NCI-H1417 (cell line): ENCODE data around the gene KAT7.
A peak's percentile ranks its signal among the peaks of the same experiment; 100 is the strongest.

Source experiments
- DNase-seq, 3 experiments: peaks; one replicate each; lab custom pipeline; 2025; lab: John Stamatoyannopoulos, UW

KAT7 gene

GRCh38 chr17:49760932-49761558 lies 27.4 kb upstream of the KAT7 start:
- no peak for DNase-seq

GRCh38 chr17:49762151-49762941 lies 26.1 kb upstream of the KAT7 start:
- no peak for DNase-seq

- DNase-seq = peak; percentile 97 to 99 (median 98)
These were observed 24.5 kb upstream of the KAT7 start, which contains the start of gene FAM117A for GRCh38 chr17:49763735-49764558. FAM117A (minus strand) TSS chr17:49764131; CDS start chr17:49764087, 44 bp downstream.

DNA sequence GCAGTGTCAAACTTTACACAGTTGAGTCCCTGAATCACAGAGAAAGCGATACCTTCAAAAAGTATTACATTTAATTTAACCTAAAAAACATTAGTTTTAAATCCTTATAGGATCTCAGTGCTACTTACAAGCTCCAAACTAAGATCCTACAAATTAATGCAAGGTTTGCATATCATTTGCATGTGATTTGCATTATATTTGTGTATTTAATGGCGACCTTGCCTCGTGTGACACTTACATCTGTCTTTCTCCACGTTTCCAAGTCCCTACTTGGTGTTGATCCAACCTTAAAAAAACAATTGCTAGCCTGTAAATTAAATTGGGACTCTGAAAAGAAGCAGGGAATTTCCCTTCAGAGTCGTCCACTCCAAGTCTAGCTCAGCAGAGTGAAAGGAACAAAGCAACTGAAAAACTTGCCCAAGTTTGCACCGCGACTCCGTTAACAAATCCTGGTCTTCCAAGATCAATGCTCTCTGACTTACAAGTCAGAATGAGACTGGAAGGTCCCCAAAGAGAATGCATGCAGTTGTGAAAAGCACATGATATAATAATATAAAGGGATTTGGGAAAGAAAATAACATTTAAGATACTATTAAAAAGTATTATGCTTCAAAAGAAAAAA lies 23.8 kb upstream of the KAT7 start:
- DNase-seq = peak in 1 of 3 experiments; percentile 40

DNA sequence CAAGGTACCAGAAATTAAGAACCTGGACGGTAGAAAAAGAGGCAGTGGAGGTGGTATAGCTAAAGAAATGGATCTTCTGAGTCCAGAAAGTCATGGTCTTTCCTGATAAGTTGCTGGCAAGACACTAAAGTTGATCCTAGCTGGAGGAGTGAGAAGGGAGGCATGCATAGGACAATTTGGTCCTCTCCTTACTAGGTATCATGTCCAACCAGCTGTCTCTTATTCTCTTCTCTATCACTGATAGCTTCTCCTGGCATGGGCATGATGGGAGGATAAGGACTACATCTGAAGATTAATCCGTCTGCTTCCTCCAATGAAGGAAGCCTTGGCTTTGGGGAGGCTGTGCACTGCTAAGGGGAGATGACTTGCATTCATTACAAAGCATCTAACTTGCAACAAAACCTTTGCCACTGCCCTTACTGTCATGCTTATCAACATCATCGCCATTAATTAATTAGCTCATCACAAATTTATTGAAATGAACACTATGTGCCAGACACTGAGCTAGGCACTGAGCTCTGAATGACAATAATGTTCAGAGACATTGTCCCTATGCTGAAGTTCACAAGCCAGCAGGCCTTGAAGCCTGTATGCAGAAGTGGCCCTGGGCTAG lies 21.5 kb upstream of the KAT7 start:
- DNase-seq = no peak

DNA sequence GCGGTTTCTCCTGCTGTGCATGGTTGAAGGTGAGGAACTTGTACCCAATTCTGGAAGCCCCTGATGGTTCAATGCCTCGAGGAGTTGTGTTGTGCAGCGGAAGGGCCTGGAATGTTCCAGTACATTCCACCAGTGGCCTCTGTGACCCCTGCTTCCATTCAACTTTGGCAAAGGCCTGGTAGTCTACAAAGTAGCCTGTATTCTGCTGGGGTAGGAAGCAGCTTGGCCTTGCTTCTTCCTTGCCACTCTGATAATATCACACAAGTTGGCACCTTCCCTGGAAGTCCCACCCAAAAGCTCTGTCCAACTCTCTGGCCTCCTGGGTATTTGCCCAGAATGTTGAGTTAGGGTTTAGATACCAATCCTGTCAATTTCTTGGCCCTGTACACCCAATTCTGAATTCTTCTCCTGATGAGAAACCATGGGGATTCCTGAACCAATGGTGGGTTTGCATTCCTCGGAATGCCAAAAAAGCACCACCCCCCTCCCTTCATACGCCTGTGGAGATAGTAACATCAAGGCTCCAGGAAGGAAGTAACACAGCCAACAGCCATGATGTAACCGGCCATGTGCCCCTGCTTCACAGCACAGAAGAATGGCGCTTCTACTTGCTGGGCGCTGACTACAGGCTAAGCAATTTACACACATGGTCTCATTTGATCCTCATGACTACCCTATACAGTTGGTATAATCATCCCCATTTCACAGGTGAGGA lies 12.8 kb upstream of the KAT7 start:
- DNase-seq = no peak

DNA sequence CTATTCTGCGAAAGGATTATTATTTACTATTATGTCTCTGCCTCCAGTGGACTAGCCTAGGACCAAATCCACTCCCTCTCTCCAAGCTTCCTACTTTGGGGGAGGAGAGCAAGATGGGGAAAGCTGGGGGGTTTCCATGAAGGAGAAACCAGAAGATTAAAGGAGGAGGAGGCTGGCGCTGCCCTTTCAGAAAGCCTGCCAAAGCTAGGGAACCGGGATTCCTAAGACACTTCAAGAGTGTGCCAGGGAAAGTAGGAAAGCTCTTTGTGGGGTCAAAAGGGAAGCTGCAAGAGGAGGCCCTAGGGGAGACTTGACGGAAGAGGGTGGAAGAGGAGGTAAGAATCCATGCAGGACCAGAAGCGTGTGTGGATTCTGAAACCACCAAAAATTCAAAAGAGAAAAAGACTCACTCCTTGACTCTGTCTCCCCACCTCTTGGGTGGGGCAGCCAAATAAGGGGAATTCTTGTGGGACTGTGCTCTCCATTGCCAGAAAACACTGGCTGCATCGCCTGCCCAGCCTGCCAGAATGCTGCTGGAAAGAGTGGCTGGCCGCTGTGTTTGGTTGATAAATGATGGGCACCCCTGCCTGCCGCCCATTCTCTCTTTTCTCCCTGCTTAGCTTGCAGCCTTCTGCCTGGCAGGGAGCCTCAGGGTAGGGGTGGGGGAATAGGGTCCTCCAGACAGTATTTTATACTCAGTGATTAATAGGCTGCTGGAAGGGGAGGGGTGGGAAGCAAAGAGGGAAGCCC lies 11.8 kb upstream of the KAT7 start:
- DNase-seq = no peak

- DNase-seq = no peak
These were observed 10.9 kb upstream of the KAT7 start for GRCh38 chr17:49777563-49777962.

GRCh38 chr17:49779156-49779738 lies 9.2 kb upstream of the KAT7 start:
- no peak for DNase-seq

- DNase-seq = peak; percentile 6 to 66 (median 22)
These were observed 8.7 kb upstream of the KAT7 start for GRCh38 chr17:49779739-49780231.

DNA sequence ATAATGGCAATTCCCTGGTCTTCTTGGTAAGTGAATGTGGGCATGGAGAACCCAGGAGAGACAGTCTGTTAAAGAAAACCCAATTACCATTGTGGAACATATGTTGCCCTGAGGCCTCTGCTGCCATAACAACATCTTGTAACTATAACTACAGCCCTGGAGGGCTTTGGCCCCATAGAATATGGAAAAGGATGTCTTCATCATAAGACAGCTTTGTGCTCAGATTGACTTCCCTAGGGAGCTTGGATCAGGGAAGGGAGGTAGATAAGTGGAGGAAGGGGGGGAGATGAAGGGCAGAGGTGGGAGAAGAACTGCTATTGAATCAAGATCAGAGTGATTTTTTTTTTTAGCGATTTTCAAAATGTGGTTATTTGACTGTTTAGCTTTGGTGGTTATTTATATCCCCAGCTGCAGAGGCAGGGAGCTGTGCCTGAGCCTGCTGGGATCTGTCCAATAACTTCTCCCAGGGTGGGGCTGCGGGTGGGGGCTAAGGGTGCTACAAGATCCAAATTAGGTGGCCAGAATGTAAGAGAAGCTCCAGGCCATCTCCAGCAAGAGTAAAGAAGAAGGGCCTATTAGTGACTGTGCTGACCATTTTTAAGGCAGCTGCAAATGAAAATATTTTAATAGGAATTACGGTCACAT lies 5.3 kb upstream of the KAT7 start:
- DNase-seq = peak; percentile 15 to 61 (median 26)

- no peak for DNase-seq
These were observed 4.7 kb upstream of the KAT7 start for GRCh38 chr17:49783791-49784190.

- DNase-seq = no peak
These were observed 3.8 kb upstream of the KAT7 start for GRCh38 chr17:49784636-49785035.

DNA sequence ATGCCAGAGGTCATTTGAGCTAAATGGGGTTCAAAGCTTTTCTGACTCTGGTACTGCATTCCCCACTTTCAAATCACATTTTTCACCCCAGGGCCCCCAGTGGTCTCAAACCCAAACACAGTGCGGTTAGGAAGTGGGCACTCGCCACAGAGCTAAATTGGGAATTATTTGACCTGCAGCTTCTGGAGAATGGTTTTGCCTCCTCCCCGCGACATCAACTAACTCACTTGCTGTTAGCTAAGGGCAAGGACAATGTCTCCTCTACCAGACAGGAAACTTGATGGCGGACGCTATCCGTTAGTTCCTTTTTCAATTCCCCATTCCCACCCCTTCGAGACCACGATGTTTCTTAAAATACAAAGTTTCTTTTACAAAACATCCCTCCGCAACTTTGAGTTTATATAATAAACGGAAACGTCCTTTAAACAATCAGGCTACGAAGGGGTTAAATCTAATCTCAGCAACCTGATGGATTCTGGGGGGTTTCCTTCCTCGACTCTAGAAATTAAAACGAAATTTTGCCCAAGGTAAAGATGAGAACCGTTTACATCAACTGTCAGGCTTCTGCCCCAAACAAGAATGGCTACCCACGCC lies 500 bp upstream of the KAT7 start:
- no peak for DNase-seq

GRCh38 chr17:49789243-49789578 lies 730 bp downstream of the KAT7 start:
- DNase-seq = no peak

DNA sequence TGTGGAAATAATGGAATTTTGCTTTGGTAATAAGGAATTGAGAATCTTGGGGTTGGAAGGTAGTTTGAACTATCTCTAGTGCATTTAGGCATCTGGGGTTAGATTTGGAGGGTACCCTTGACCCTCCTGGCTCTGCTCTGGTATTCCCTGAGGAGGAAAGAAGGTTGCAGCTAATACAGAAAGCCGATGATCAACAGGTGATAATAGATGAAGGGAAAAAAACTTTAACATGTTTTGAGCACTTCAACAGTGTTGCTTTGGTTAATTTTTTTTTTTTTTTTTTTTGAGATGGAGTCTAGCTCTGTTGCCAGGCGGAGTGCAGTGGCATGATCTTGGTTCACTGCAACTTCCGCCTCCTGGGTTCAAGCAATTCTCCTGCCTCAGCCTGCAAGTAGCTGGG lies 4.8 kb downstream of the KAT7 start:
- no peak for DNase-seq

- no peak for DNase-seq
These were observed 6.9 kb downstream of the KAT7 start for GRCh38 chr17:49795372-49795771.

- no peak for DNase-seq
These were observed 9.7 kb downstream of the KAT7 start for GRCh38 chr17:49798182-49798581.

DNA sequence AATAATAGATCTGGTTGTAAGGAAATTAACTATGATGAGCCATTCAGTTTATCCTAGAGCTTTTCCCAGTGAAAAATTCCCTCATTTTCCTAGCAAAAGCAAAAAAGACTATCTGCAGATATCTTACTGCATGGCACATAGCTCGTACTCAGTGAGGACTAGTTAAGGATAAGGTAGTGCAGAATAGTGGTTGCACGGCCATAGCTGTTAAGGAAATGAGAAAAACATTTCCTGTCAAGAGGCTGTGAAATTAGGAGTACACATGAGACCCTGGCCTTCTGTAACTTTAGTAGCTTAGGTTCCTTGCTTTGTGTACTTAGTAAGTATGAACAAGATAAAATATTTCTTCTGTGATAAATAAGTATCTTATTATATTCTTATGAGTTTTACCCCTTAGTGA lies 10.3 kb downstream of the KAT7 start:
- no peak for DNase-seq
